Osteoblast (primary cell): ENCODE results near the gene C14orf180. TPM values are rescaled to one million over a fixed set of nuclear protein-coding genes. Genes with fewer than 3 reads are reported as not detected.

ENCODE experiments used
- DNase-seq: peaks from one replicate; pipeline ENCODE4 v3.0.0; 2011; ENCODE audit warnings: low spot score, mixed read lengths; ENCODE audit not compliant: insufficient read length; ENCODE audit errors: missing footprints
- H2AFZ ChIP-seq: 2 replicates; pipeline ENCODE4 v1.6.0; 2011; ENCODE audit warnings: mild to moderate bottlenecking, low read length
- H3K27ac ChIP-seq: 2 replicates; pipeline ENCODE4 v1.5.1; 2011; ENCODE audit warnings: mild to moderate bottlenecking, low read depth, low read length, moderate library complexity
- H3K27me3 ChIP-seq: 2 replicates; pipeline ENCODE4 v1.6.0; 2012; ENCODE audit warnings: mild to moderate bottlenecking, control low read depth, inconsistent platforms, low read length, moderate library complexity; ENCODE audit not compliant: insufficient read depth
- H3K36me3 ChIP-seq: 2 replicates; pipeline ENCODE4 v1.5.1; 2011; ENCODE audit warnings: mild to moderate bottlenecking, low read length, control low read depth, moderate library complexity; ENCODE audit not compliant: insufficient read depth
- H3K4me1 ChIP-seq: 2 replicates; pipeline ENCODE4 v1.5.1; 2011; ENCODE audit warnings: mild to moderate bottlenecking, low read length, control low read depth, moderate library complexity; ENCODE audit not compliant: insufficient read depth
- H3K4me2 ChIP-seq: 2 replicates; pipeline ENCODE4 v1.6.0; 2011; ENCODE audit warnings: mild to moderate bottlenecking, low read length; ENCODE audit not compliant: insufficient read depth
- H3K4me3 ChIP-seq: fragments of 200-600 bp; sonication (generic); 3 replicates; pipeline ENCODE4 v1.5.1; 2012; ENCODE audit warnings: mild to moderate bottlenecking, low read length, inconsistent platforms; ENCODE audit not compliant: insufficient read depth
- H3K79me2 ChIP-seq: 2 replicates; pipeline ENCODE4 v1.6.0; 2012; ENCODE audit warnings: mild to moderate bottlenecking, low read length, control low read depth, inconsistent platforms; ENCODE audit not compliant: insufficient read depth
- H3K9me3 ChIP-seq: 2 replicates; pipeline ENCODE4 v1.5.1; 2011; ENCODE audit warnings: low read depth, low read length, control low read depth
- H4K20me1 ChIP-seq: 2 replicates; pipeline ENCODE4 v1.6.0; 2012; ENCODE audit warnings: mild to moderate bottlenecking, low read length, control low read depth; ENCODE audit not compliant: insufficient read depth
- total RNA-seq: library from RNA; depleted of rRNA; stranded (reverse); fragments of >200 nt; gene quantifications from 2 replicates; pipeline ENCODE4 v1.2.3, GENCODE V29; 2012
- TF ChIP-seq, protein P1 (sequence below): IDR thresholded peaks from 2 replicates; pipeline ENCODE4 v1.5.1; 2011; ENCODE audit warnings: mild to moderate bottlenecking, low read depth, low read length, moderate library complexity; ENCODE audit errors: extremely low read depth

Gene C14orf180
- total RNA-seq, 1 donor = not detected

DNA sequence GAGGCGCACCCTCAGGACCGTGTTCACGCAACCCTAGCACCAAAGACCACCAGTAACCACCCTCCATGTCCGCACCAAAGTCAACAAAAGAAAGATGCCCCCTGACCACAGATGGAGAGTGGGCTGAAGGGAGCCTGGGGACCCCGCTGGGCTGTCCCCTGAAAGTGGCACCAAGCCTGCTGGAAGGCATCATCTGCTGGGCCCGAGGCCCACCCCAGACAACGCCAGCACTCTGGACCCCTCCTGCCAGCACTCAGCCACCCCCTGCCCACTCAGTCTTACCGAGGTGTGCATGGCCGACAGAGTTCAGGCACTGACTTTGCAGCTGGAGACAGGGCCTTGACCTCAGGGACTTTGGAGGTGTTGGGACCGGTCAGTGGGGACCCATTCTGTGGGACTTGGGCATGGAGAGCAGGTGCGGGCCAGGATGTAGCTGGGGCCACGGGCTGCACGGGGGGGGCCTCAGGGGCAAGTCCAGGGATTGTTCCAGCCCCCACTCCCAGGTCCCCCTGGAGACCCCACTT lies 59.4 kb downstream of the C14orf180 start:
- Histone ChIP-seq H3K4me3 (no peak overlapping the region), H3K36me3 (no peaks in the 10 kb centered on the region), H2AFZ (no peak overlapping the region), H3K79me2 (no peaks in the 10 kb centered on the region), H3K9me3 (no peaks in the 10 kb centered on the region), H3K4me1 (no peaks in the 10 kb centered on the region), H4K20me1 (no peaks in the 10 kb centered on the region), H3K4me2 (no peak overlapping the region), H3K27me3 (no peaks in the 10 kb centered on the region), H3K27ac (no peak overlapping the region)
- TF ChIP-seq, protein P1, sequence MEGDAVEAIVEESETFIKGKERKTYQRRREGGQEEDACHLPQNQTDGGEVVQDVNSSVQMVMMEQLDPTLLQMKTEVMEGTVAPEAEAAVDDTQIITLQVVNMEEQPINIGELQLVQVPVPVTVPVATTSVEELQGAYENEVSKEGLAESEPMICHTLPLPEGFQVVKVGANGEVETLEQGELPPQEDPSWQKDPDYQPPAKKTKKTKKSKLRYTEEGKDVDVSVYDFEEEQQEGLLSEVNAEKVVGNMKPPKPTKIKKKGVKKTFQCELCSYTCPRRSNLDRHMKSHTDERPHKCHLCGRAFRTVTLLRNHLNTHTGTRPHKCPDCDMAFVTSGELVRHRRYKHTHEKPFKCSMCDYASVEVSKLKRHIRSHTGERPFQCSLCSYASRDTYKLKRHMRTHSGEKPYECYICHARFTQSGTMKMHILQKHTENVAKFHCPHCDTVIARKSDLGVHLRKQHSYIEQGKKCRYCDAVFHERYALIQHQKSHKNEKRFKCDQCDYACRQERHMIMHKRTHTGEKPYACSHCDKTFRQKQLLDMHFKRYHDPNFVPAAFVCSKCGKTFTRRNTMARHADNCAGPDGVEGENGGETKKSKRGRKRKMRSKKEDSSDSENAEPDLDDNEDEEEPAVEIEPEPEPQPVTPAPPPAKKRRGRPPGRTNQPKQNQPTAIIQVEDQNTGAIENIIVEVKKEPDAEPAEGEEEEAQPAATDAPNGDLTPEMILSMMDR = no peak
- no peak for DNase-seq

DNA sequence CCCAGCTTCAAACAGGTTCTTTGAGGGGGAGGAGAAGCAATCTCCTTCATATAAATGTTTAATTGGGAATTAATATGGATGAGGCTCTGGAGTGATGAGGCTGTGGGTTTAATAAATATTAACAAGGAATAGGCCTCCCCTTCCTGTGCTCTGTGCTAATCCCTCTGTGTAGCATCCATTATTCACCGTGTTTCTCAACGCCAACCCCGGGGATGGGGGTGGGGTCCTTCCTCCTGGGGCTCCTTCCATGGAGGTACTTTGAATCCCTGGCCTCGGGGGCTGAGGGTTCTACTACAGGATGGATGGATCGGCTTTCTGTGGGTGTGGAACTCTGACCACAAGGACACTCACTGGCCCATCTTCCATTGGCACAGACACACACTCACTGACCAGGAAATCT lies 59.9 kb downstream of the C14orf180 start:
- DNase-seq = no peak
- Histone ChIP-seq H3K27me3 (no peaks in the 10 kb centered on the region), H3K36me3 (no peaks in the 10 kb centered on the region), H3K4me1 (no peaks in the 10 kb centered on the region), H3K9me3 (no peaks in the 10 kb centered on the region), H3K4me2 (no peak overlapping the region), H4K20me1 (no peaks in the 10 kb centered on the region), H3K79me2 (no peaks in the 10 kb centered on the region), H2AFZ (no peak overlapping the region), H3K4me3 (no peak overlapping the region), H3K27ac (no peak overlapping the region)
- TF ChIP-seq, protein P1 = no peak

Other genes with a start within 250 kb of the C14orf180 start
- gene TMEM179, start 25.0 kb downstream of the C14orf180 start, total RNA-seq = not detected in 2 replicates
- gene INF2, start 109.9 kb downstream of the C14orf180 start, total RNA-seq = 46.6 and 49.2 TPM in 2 replicates
- 2.1 and 4.3 TPM in 2 replicates for gene ADSS1, start 144.5 kb downstream of the C14orf180 start, total RNA-seq
- gene SIVA1, start 173.4 kb downstream of the C14orf180 start, total RNA-seq = 57.2 and 62.2 TPM in 2 replicates
- 156 and 188 TPM in 2 replicates for gene AKT1, start 216.0 kb downstream of the C14orf180 start, total RNA-seq
- 2.9 TPM in 2 replicates for gene ZBTB42, start 221.3 kb downstream of the C14orf180 start, total RNA-seq